Measurements from ENCODE around the gene NEO1. TPM values are rescaled to one million over a fixed set of nuclear protein-coding genes. Genes with fewer than 3 reads are reported as not detected.
"Not testable (repeated sequence)": the region's sequence is repeated elsewhere in the genome, so short reads cannot be mapped to it uniquely, and the experiment has no call there.

NEO1 gene
- total RNA-seq, 1 donor from 2014 or later, result 9.2 TPM

GRCh38 chr15:73190189-73190601, 137.9 kb downstream of the NEO1 start:
- no peak for DNase-seq (ENCODE audit: low spot score)
- no peak for ATAC-seq

GRCh38 chr15:73195166-73195565, 142.9 kb downstream of the NEO1 start:
- no peak for ATAC-seq

GRCh38 chr15:73196113-73196512, 143.8 kb downstream of the NEO1 start:
- ATAC-seq (no peak), DNase-seq (ENCODE audit: low spot score) (no peak)

More at GRCh38 chr15:73195166-73195565, 142.9 kb downstream of the NEO1 start:
- DNase-seq (ENCODE audit: low spot score), result no peak

- no peak for DNase-seq (ENCODE audit: low spot score)
- ATAC-seq, result no peak
Measured at GRCh38 chr15:73200339-73200738, 148.1 kb downstream of the NEO1 start.

DNA sequence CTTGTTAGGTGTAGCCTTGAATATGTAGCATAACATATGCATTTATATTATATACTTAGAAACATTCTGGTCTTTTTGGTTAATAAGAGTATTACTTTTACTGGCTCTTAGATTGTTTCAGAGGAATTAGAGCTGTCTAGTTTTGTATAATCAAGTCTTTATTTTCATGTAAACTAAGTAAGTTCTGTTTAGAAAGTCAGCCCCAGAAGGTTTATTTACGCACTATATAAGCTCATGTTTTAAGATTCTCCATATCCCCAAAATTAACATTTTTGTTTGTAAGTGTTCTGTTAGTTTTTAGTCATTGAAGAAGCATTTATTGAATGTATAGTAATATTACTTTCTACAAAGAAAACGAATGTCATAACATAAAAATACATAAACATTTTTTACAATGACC, 158.4 kb downstream of the NEO1 start:
- DNase-seq (ENCODE audit: low spot score) (no peak), ATAC-seq (no peak)

DNA sequence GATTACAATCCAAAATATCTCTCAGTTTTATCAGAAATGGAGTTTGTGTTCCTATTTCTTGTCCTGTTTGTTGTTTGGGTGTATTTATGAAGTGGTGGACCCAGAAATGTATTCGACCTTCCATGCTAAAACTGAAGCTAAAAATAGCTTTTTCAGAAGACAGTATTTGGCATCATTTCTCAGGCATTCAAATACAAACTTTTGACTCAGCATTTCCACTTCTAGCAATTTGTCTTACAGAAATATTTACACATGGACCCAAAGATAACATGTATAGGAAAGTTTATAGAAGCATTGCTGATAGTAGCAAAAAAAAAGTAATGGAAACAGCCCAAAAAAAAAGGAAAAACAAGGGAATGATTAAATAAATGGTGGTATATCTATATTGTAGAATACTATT, 160.2 kb downstream of the NEO1 start:
- ATAC-seq, result no peak
- no peak for DNase-seq (ENCODE audit: low spot score)

- DNase-seq (ENCODE audit: low spot score); ATAC-seq: not testable (repeated sequence)
Measured at GRCh38 chr15:73221450-73221849, 169.2 kb downstream of the NEO1 start.

GRCh38 chr15:73225358-73226015, 173.2 kb downstream of the NEO1 start:
- ATAC-seq, result no peak
- no peak for DNase-seq (ENCODE audit: low spot score)

DNA sequence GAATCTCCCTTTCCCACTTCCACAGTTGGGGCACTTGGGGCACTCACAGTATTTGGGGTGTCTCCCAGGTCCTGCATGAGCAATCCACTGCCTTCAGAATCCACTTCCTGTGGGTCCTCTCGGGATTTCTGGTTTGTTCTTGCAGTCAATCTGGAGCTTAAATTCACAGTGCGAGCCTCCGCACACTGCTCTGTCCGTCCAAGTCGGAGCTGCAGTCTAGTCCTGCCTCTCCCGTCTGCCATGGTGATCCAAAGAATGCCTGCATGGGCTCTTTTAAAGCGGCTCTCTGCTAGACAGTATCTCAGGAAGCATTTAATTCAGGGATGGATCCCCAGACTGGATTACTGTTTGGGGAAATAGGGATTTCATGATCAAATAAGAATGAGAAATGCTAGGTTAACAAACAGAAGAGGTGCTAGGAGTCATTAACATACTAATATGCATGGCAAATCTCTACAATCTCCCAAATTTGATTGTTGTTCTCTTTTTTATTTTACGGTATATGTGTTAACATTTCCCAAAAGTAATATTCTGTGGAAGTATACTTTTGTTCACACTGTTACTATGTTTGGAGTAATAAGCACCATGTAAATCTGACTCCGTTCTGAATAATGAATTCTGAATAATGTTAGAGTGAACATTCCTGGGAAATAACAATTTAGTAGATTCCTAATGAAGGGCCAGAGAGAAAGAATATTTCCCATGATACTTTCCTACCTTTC, 174.0 kb downstream of the NEO1 start:
- ATAC-seq, result no peak
- no peak for DNase-seq (ENCODE audit: low spot score)

DNA sequence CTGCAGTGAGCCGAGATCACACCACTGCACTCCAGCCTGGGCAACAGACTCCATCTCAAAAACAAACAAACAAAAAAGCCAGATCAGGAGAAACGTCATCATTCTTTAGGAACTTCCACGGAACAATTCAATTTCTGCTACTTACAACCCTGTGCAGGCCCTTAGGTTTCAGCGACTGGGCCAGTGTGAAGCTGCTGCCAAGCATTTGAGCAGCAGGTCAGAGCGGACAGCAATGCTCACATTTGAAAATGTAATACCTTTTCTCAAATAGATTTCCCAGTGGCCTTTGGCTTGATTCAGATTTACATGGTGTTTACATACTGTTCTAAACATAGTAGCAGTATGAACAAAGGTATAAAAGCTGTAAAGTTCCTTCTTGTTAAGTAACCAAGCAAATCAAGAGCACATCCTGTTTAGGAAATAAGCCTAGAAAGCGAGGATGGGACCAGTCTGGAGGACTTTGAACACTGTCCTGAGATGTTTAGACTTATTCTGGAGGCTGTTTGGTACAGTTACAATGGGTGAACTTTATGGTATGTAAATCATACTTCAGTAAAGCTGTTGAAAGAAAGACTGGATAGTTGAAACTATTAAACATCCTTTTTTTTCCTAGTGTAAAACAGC, 175.3 kb downstream of the NEO1 start:
- ATAC-seq, result no peak

GRCh38 chr15:73228128-73228646, 175.9 kb downstream of the NEO1 start:
- ATAC-seq, result no peak
- no peak for DNase-seq (ENCODE audit: low spot score)

More for the DNA sequence above, 175.3 kb downstream of the NEO1 start:
- no peak for DNase-seq (ENCODE audit: low spot score)

DNA sequence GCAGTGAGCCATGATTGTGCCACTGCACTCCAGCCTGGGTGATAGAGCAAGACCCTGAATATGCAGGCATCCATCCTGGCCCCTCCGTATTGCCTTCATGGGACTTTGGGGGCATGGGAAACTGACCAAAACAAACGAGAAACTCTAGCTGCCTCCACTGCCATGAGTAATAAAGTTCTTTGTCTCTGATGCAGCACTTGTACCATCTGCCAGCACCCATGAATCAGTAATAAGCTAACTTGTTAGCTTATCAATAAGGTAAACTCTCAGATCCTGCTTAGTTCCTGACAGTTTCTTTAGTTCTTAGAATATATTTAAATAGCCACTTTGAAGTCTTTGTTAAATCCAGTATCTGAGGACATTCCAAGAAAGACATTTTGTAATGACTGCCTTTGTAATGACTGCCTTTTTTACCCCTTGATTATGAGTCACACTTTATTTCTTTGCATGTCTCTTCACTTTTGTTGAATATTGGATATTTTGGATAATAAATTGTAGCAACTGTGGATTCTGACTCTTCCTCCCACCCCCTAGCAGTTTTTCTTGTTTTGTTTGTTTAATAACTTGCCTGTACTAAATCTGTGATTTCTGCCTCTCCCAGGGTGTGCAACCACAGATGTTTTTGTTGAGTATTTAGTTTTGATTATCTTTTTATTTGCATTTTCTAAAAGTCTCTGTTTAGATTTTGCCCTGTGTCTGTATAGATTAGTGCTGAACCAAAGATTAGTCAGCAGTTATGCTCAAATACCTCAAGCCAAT, 179.6 kb downstream of the NEO1 start:
- no peak for ATAC-seq

DNA sequence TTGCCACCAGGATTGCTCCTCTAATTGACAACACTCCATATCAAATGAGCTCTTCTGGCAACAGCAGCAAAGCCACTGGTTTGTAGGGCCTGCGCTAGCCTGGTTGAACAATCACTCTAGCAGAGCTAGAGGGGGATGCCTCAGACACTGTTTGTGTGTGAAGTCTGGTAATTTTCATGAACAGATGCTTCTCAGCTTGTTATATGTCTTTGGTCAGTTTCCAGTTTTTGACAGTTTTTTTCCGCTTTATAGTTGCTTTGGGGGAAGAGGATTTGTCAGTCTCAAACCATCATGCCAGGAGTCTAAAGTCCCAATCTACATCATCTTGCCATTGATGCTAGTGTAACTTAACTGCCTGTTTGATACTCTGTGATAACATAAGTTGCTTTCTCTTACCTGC, 180.5 kb downstream of the NEO1 start:
- DNase-seq (ENCODE audit: low spot score) (no peak), ATAC-seq (no peak)

More for the DNA sequence above, 179.6 kb downstream of the NEO1 start:
- no peak for DNase-seq (ENCODE audit: low spot score)

- no peak for ATAC-seq
- no peak for DNase-seq (ENCODE audit: low spot score)
Measured at GRCh38 chr15:73233623-73234022, 181.4 kb downstream of the NEO1 start.

- peak; percentile 68 for ATAC-seq
- no peak for DNase-seq (ENCODE audit: low spot score)
Measured at GRCh38 chr15:73237910-73238309, 185.6 kb downstream of the NEO1 start.

- DNase-seq (ENCODE audit: low spot score) (peak; percentile 48), ATAC-seq (peak; percentile 74)
Measured at GRCh38 chr15:73239564-73240215, 187.4 kb downstream of the NEO1 start.

DNA sequence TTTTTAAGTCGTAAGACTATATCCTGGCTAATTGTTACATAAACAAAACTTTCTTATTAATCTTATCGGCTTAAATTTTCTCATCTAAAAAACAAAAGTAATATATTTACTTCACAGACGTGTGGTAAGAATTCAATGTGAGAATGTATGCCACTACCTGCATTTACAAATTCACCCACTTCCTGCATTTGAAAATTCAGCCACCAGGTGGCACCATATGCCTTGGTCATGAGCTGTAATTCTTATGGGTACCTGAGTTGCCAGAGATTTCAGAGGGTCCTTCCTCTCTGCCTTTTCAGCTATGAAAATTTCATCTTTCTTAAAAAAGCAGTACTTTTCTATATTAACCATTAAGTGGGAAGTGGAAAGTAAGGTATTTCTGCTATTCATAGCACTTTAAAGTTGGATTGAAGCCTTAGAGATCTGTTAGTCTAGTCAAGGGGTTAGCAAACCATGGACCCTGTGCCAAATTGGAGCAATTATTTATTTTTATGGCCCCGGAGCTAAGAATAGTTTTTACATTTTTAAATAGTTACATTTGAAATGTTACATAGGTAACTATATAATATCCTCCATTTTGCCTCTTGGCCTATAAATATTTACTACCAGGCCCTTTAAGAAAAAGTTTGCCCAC, 188.7 kb downstream of the NEO1 start:
- DNase-seq (ENCODE audit: low spot score) (peak; percentile 60), ATAC-seq (peak; percentile 80)

DNA sequence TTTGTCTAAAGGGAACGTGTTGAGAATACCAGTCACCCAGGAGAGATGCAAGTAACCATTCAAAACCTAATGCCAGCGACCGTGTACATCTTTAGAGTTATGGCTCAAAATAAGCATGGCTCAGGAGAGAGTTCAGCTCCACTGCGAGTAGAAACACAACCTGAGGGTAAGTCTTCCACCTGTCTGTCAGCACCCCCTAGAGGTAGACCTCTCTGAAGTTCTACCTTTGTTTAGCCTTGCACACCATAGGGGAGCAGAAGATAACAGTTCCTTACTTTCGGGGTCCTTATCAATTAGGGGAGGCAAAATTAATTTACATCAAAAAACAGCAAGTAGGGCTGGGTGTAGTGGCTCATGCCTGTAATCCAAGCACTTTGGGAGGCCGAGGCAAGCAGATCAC, 192.1 kb downstream of the NEO1 start:
- DNase-seq (ENCODE audit: low spot score) (no peak), ATAC-seq (peak; percentile 74)

- ATAC-seq (no peak), DNase-seq (ENCODE audit: low spot score) (no peak)
Measured at GRCh38 chr15:73246439-73246838, 194.2 kb downstream of the NEO1 start.

DNA sequence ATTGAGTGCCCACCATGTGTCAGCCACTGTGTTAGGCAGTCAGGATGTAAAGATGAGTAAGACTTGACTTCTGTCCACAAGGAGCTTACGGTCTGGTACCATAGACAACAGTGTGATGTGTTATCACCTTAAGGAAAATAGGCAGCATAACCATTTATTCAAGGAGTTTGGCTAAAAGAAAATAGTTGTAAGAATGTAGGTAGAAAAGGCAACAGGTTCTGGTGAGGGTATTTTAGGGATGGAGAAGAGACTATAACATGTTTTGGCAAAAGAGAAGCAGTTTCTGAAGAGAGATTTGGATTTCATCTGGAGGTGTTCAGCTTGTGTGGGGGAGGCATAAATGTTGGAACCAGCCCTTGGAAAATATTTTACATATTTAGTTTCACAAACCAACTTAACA, 194.6 kb downstream of the NEO1 start:
- ATAC-seq (no peak), DNase-seq (ENCODE audit: low spot score) (no peak)
